HL-60 (cell line): ENCODE measurements around the gene TRAF7.
"Not testable (repeated sequence)": the region's sequence is repeated elsewhere in the genome, so short reads cannot be mapped to it uniquely, and the experiment has no call there.

ENCODE experiments used
- DNase-seq, 2 experiments: peaks; one replicate each; pipeline ENCODE4 v3.0.0-alpha.2; 2010 to 2020; ENCODE audit warnings: low read depth in 1 of 2, low spot score in 1 of 2
- H3K27ac ChIP-seq: fragments of 250-450 bp; sonication (Bioruptor Pico); replicated peaks from 2 replicates; pipeline ENCODE4 v1.5.1; 2020; ENCODE audit warnings: mild to moderate bottlenecking, moderate library complexity
- H3K27me3 ChIP-seq: fragments of 250-450 bp; sonication (Bioruptor Pico); 2 replicates; pipeline ENCODE4 v1.5.1; 2021; ENCODE audit warnings: mild to moderate bottlenecking, moderate library complexity; ENCODE audit not compliant: insufficient read depth, poor library complexity, severe bottlenecking
- H3K4me3 ChIP-seq: replicated peaks from 2 replicates; pipeline ENCODE4 v1.5.1; 2011; ENCODE audit warnings: mild to moderate bottlenecking, control low read depth, low read length; ENCODE audit not compliant: insufficient read depth
- CTCF ChIP-seq: IDR thresholded peaks from one replicate; pipeline ENCODE4 v1.5.1; 2011; ENCODE audit warnings: low read length, control low read depth, inconsistent platforms; ENCODE audit not compliant: insufficient read depth
- GABPA ChIP-seq: IDR thresholded peaks from 2 replicates; pipeline ENCODE4 v1.6.1; 2012; ENCODE audit warnings: low read depth
- POLR2AphosphoS5 ChIP-seq: IDR thresholded peaks from 2 replicates; pipeline ENCODE4 v1.6.1; 2012; ENCODE audit warnings: low read depth
- REST ChIP-seq: IDR thresholded peaks from 2 replicates; pipeline ENCODE4 v1.6.1; 2012; ENCODE audit warnings: low read depth; ENCODE audit not compliant: insufficient replicate concordance
- SPI1 ChIP-seq: IDR thresholded peaks from 2 replicates; pipeline ENCODE4 v1.6.1; 2012; ENCODE audit warnings: low read depth, mild to moderate bottlenecking, borderline replicate concordance

Gene TRAF7

DNA sequence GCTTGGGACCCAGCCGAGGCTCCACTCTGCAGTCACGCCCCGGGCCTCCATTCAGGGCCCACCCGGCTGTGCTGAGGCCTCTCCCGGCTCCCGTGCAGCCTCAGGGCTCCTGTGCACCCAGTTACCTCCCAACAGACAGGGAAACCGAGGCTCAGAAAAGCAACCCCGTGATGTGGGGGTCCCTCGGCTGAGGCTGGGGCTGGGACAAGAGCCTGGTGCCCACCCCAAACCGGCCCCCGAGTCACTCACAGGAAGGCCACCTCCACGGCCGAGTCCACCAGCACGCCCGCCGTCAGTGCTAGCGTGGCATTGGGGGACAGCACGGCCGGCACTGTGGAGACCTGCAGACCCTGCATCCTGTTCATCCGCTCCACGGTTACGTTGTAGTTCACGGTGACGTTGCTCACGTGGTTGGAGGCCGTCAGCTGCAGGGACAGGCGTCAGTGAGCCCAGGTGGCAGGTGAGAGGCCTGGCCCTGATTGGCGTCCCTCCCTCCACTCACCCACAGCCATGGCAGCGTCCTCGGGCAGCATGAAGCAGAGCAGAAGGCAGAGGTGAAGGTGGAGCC is 43.0 kb upstream of the TRAF7 start:
- not testable (repeated sequence) for H3K4me3 ChIP-seq, H3K27ac ChIP-seq, H3K27me3 ChIP-seq, DNase-seq

- not testable (repeated sequence) for H3K27ac ChIP-seq, H3K4me3 ChIP-seq, DNase-seq, H3K27me3 ChIP-seq
Observed at GRCh38 chr16:2114225-2114624, 41.4 kb upstream of the TRAF7 start.

GRCh38 chr16:2114885-2115590 is 40.5 kb upstream of the TRAF7 start:
- H3K27me3 ChIP-seq, H3K4me3 ChIP-seq: not testable (repeated sequence)

DNA sequence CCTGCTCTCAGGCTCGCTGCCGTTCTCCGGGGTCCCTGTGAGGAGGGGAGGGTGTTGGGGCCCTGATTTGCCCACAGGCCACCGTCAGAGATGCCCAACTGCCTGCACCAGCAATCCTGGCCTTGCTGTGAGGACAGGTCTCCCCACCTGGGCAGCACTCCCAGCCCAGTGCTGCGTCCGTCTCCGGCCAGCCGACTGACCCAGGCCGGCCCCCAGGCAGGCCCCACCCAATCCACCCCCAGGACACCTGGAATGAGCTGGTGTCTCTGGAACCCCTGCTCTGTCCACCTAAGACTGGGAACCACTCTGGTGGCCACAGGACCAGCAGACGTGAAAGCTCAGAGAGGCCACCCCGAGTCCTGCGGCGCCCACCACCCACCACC is 40.0 kb upstream of the TRAF7 start:
- H3K27ac ChIP-seq = no peak overlapping the region
- TF ChIP-seq CTCF = no peak
- TF ChIP-seq REST = no peak
- no peak for TF ChIP-seq SPI1
- TF ChIP-seq POLR2AphosphoS5 = no peak
- no peak for TF ChIP-seq GABPA
- DNase-seq = no peak
- H3K27me3 ChIP-seq = no peaks in the 10 kb centered on the region
- no peak overlapping the region for H3K4me3 ChIP-seq

More at GRCh38 chr16:2114885-2115590, 40.5 kb upstream of the TRAF7 start:
- not testable (repeated sequence) for DNase-seq, H3K27ac ChIP-seq

DNA sequence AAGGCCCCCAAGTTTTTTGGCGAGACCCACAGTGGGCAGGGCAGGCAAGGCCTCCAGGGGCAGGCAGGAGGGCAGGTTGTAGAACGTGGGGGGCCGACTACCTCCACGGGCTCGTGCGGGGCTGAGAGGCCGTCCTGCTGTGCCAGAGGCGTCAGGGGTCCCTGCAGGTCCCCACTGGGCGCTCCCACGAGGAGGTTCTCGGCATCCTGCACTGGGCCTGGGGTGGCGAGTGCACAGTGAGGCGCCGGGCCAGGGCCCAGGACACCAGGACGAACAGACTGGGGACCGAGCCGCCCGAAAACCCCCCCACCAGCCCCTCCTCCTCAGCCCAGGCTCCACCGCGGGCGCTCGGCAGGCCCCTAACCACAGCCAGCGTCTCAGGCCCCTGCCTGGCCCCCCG is 39.2 kb upstream of the TRAF7 start:
- DNase-seq, H3K4me3 ChIP-seq, H3K27me3 ChIP-seq, H3K27ac ChIP-seq: not testable (repeated sequence)

DNA sequence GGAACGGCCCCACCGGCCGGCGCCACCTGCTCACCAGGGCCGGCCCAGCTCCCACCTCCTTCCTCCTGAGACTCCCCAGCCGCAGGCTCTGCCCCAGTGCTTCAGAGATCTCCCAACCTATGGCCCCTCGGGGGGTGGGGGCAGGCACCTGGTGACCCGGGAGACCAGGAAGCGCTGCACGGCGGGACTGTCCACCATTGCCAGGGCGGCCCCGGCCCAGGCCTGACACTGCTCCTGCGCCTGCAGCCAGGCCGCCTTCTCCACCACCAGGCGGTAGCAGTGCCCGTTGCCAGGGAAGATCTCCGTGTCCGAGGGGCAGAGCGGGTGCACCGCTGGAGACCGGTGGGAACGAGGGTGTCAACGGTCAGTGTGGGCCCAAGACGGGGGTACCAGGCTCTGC is 38.2 kb upstream of the TRAF7 start:
- H3K27ac ChIP-seq, H3K4me3 ChIP-seq, DNase-seq, H3K27me3 ChIP-seq: not testable (repeated sequence)

GRCh38 chr16:2117960-2118722 is 37.4 kb upstream of the TRAF7 start:
- not testable (repeated sequence) for DNase-seq, H3K27ac ChIP-seq, H3K4me3 ChIP-seq, H3K27me3 ChIP-seq

- H3K4me3 ChIP-seq, H3K27me3 ChIP-seq, H3K27ac ChIP-seq: not testable (repeated sequence)
- DNase-seq = peak in 1 of 2 experiments; percentile 20
Observed at GRCh38 chr16:2121325-2121724, 34.3 kb upstream of the TRAF7 start.
